Lower lobe of right lung (tissue), 2 donors: ENCODE measurements around the gene CYP2R1. TPM values are rescaled to one million over a fixed set of nuclear protein-coding genes. Genes with fewer than 3 reads are reported as not detected.
"Not testable (repeated sequence)": the region's sequence is repeated elsewhere in the genome, so short reads cannot be mapped to it uniquely, and the experiment has no call there.

Experiments
- ATAC-seq, 2 donors: fragments of 200-7000 bp; cut with Tn5 transposase; one replicate each; pipeline ENCODE4 v1.9.1; 2020 to 2022; ENCODE audit warnings: mild to moderate bottlenecking in 2 of 2, moderate library complexity in 2 of 2
- DNase-seq: peaks from one replicate; pipeline ENCODE4 v3.0.0-alpha.2; 2020
- H3K27ac ChIP-seq: fragments of 200-600 bp; one replicate; pipeline ENCODE4 v1.8.0; 2022
- H3K27me3 ChIP-seq: fragments of 200-600 bp; one replicate; pipeline ENCODE4 v1.8.0; 2022; ENCODE audit warnings: low read depth
- H3K36me3 ChIP-seq: fragments of 200-600 bp; one replicate; pipeline ENCODE4 v1.8.0; 2022; ENCODE audit warnings: mild to moderate bottlenecking
- H3K4me1 ChIP-seq: fragments of 200-600 bp; one replicate; pipeline ENCODE4 v1.8.0; 2022
- H3K4me3 ChIP-seq: fragments of 200-600 bp; one replicate; pipeline ENCODE4 v1.8.0; 2022; ENCODE audit warnings: mild to moderate bottlenecking
- H3K9me3 ChIP-seq: fragments of 200-600 bp; one replicate; pipeline ENCODE4 v1.8.0; 2022
- CTCF ChIP-seq: fragments of 200-600 bp; IDR thresholded peaks from one replicate; pipeline ENCODE4 v1.8.0; 2022; ENCODE audit warnings: antibody characterized with exemption, mild to moderate bottlenecking
- intact Hi-C: fragments of 100-400 bp; cut with DNase I; formaldehyde crosslinking; loops from one replicate; pipeline ENCODE4 v1.11.0; 2022
- total RNA-seq: library from RNA; stranded (reverse); fragmentation: NEBNext Ultra II Directional; extraction: Animal tissue kit (Norgen Biotek cat#: 25700); gene quantifications from one replicate; pipeline ENCODE4 v1.2.1, GENCODE V29; 2021
- donor health status: DM: no; HTN: yes; CAD: no; lungs with severe emphysema.

The CYP2R1 gene
- total RNA-seq, 1 donor from 2014 or later, result 12.3 TPM

- intact Hi-C loops, result no loop called here
- H3K4me1 ChIP-seq, result no peaks in the 10 kb centered on the region
- ATAC-seq, result no peak
These were observed 10.3 kb downstream of the CYP2R1 start for GRCh38 chr11:14881576-14882193.

GRCh38 chr11:14875163-14875562 is 16.9 kb downstream of the CYP2R1 start:
- no peak overlapping the region for H3K4me3 ChIP-seq
- no peak for DNase-seq
- intact Hi-C loops, result no loop called here
- no peak overlapping the region for H3K27ac ChIP-seq
- H3K4me1 ChIP-seq, result no peaks in the 10 kb centered on the region
- no peak for ATAC-seq
- H3K36me3 ChIP-seq, result peaks cover 45% of the 10 kb centered on the region
- H3K9me3 ChIP-seq, result no peaks in the 10 kb centered on the region
- TF ChIP-seq CTCF, result no peak
- H3K27me3 ChIP-seq, result no peaks in the 10 kb centered on the region

More at GRCh38 chr11:14881576-14882193, 10.3 kb downstream of the CYP2R1 start:
- no peak for TF ChIP-seq CTCF
- no peak overlapping the region for H3K4me3 ChIP-seq
- peaks cover 37% of the 10 kb centered on the region for H3K36me3 ChIP-seq
- no peak for DNase-seq
- H3K27ac ChIP-seq, result no peak overlapping the region
- no peaks in the 10 kb centered on the region for H3K27me3 ChIP-seq
- H3K9me3 ChIP-seq, result no peaks in the 10 kb centered on the region

GRCh38 chr11:14873632-14874031 is 18.4 kb downstream of the CYP2R1 start:
- H3K27me3 ChIP-seq, result no peaks in the 10 kb centered on the region
- ATAC-seq, result no peak
- H3K36me3 ChIP-seq, result peaks cover 34% of the 10 kb centered on the region
- no peak for DNase-seq
- H3K27ac ChIP-seq, result no peak overlapping the region
- no peaks in the 10 kb centered on the region for H3K9me3 ChIP-seq
- no peak for TF ChIP-seq CTCF
- no peaks in the 10 kb centered on the region for H3K4me1 ChIP-seq
- no peak overlapping the region for H3K4me3 ChIP-seq
- intact Hi-C loops, result no loop called here

GRCh38 chr11:14872032-14872431 is 20.0 kb downstream of the CYP2R1 start:
- H3K9me3 ChIP-seq, result no peaks in the 10 kb centered on the region
- H3K4me1 ChIP-seq, result no peaks in the 10 kb centered on the region
- H3K36me3 ChIP-seq, result peaks cover 21% of the 10 kb centered on the region
- H3K27me3 ChIP-seq, result no peaks in the 10 kb centered on the region
- DNase-seq (no peak), ATAC-seq (no peak)
- TF ChIP-seq CTCF, result no peak
- H3K4me3 ChIP-seq, result no peak overlapping the region
- no peak overlapping the region for H3K27ac ChIP-seq
- intact Hi-C loops, result no loop called here

- H3K9me3 ChIP-seq, DNase-seq, intact Hi-C loops, H3K4me3 ChIP-seq, H3K4me1 ChIP-seq, H3K27ac ChIP-seq, H3K36me3 ChIP-seq, ATAC-seq, H3K27me3 ChIP-seq: not testable (repeated sequence)
These were observed 28.3 kb downstream of the CYP2R1 start for GRCh38 chr11:14863775-14864174.

GRCh38 chr11:14861680-14862079 is 30.4 kb downstream of the CYP2R1 start:
- ATAC-seq (peak; percentile 17 to 42), DNase-seq (no peak)
- Histone ChIP-seq H3K9me3 (no peaks in the 10 kb centered on the region), H3K4me1 (peaks cover 7% of the 10 kb centered on the region), H3K27me3 (no peaks in the 10 kb centered on the region), H3K36me3 (no peaks in the 10 kb centered on the region), H3K27ac (no peak overlapping the region), H3K4me3 (no peak overlapping the region)
- TF ChIP-seq CTCF, result no peak
- intact Hi-C loops, result no loop called here
